ENCODE results near the gene CHCHD6.

Gene CHCHD6

GRCh38 chr3:126703512-126704493 lies at the start of gene CHCHD6:
TSS of gene CHCHD6 (plus strand) at chr3:126704240. CDS start at chr3:126704313, 73 bp downstream.
- peak; percentile 93 for DNase-seq

GRCh38 chr3:126654571-126655383 lies 49.3 kb upstream of the CHCHD6 start, which contains the start of gene TXNRD3:
TSS of gene TXNRD3 (minus strand) at chr3:126655124.
- DNase-seq = peak; percentile 53

- DNase-seq = no peak
These were observed 48.2 kb upstream of the CHCHD6 start for GRCh38 chr3:126655887-126656286.

- no peak for DNase-seq
These were observed 47.5 kb upstream of the CHCHD6 start for GRCh38 chr3:126656371-126657134.

- DNase-seq = no peak
These were observed 46.1 kb upstream of the CHCHD6 start for GRCh38 chr3:126657901-126658300.

GRCh38 chr3:126658584-126658983 lies 45.5 kb upstream of the CHCHD6 start:
- DNase-seq = no peak

- no peak for DNase-seq
These were observed 43.8 kb upstream of the CHCHD6 start for GRCh38 chr3:126659915-126660886.

GRCh38 chr3:126661532-126662364 lies 42.3 kb upstream of the CHCHD6 start:
- DNase-seq = peak; percentile 33

GRCh38 chr3:126663257-126663656 lies 40.8 kb upstream of the CHCHD6 start:
- DNase-seq = no peak

GRCh38 chr3:126663750-126664149 lies 40.3 kb upstream of the CHCHD6 start:
- DNase-seq = no peak

- no peak for DNase-seq
These were observed 39.3 kb upstream of the CHCHD6 start for GRCh38 chr3:126664591-126665214.

- DNase-seq = no peak
These were observed 38.7 kb upstream of the CHCHD6 start for GRCh38 chr3:126665221-126665936.

GRCh38 chr3:126665959-126666657 lies 37.9 kb upstream of the CHCHD6 start:
- DNase-seq = no peak

GRCh38 chr3:126666658-126667528 lies 37.1 kb upstream of the CHCHD6 start:
- DNase-seq = no peak

GRCh38 chr3:126667631-126668449 lies 36.2 kb upstream of the CHCHD6 start:
- no peak for DNase-seq

Measured in inflammatory macrophage treated with lipopolysaccharide for 4 hours (primary cell).